Right ventricle myocardium superior (tissue), 1 donor: ENCODE results near the gene STAT5B. TPM values are rescaled to one million over a fixed set of nuclear protein-coding genes. Genes with fewer than 3 reads are reported as not detected.
"Not testable (repeated sequence)": the region's sequence is repeated elsewhere in the genome, so short reads cannot be mapped to it uniquely, and the experiment has no call there.

Source experiments
- ATAC-seq: fragments of 200-7000 bp; cut with Tn5 transposase; one replicate; pipeline ENCODE4 v1.9.1; 2020; ENCODE audit warnings: mild to moderate bottlenecking; ENCODE audit not compliant: poor library complexity
- DNase-seq: peaks from one replicate; pipeline ENCODE4 v3.0.0-alpha.2; 2020
- intact Hi-C: fragments of 100-400 bp; cut with DNase I; formaldehyde crosslinking; loops from one replicate; pipeline ENCODE4 v1.11.2; 2022
- total RNA-seq: library from RNA; stranded (reverse); fragmentation: NEBNext Ultra II Directional; extraction: Animal tissue kit (Norgen Biotek cat#: 25700); gene quantifications from one replicate; pipeline ENCODE4 v1.2.1, GENCODE V29; 2021
- donor health status: DM: no; HTN: yes; CAD: no; lungs with severe emphysema.

Gene STAT5B
- total RNA-seq, 1 donor from 2014 or later = 30.0 TPM

DNA sequence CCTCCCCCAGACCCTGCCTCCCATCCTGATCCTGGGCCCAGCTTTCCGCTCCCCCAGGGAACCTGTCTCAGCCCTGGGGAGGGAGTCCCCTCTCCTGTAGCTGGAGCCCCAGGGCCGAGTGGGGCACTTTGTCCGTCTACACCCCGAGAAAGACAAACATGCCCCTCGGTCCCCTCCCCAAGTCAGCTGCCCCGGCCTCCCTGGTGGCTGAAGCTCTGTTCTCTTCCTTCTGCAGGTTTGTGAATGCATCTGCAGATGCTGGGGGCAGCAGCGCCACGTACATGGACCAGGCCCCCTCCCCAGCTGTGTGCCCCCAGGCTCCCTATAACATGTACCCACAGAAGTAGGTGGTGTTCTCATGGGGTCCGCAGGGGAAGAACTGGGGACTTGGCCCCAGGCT lies 33.0 kb upstream of the STAT5B start:
- intact Hi-C loops = no loop called here
- ATAC-seq (no peak), DNase-seq (no peak)

DNA sequence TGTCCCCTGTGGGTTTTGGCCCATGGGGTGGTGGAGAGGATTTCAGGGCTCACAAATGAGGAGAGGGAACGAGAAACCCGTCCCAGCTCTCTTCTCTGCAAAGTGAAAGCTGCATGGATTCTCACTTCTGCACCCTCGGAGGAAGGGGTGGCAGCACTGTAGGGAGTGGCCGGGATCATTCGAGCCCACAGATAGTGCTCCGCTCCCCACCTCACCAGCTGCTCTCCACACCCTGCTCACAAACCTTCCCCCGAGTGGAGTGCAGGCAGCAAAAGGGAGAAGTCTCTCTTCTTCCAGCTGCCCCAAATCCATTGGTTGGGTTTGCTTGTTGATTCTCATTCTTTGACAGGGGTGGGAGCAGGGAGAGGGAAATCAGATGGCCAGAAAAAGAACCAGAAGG lies 32.3 kb upstream of the STAT5B start:
- ATAC-seq (no peak), DNase-seq (no peak)
- intact Hi-C loops = no loop called here

DNA sequence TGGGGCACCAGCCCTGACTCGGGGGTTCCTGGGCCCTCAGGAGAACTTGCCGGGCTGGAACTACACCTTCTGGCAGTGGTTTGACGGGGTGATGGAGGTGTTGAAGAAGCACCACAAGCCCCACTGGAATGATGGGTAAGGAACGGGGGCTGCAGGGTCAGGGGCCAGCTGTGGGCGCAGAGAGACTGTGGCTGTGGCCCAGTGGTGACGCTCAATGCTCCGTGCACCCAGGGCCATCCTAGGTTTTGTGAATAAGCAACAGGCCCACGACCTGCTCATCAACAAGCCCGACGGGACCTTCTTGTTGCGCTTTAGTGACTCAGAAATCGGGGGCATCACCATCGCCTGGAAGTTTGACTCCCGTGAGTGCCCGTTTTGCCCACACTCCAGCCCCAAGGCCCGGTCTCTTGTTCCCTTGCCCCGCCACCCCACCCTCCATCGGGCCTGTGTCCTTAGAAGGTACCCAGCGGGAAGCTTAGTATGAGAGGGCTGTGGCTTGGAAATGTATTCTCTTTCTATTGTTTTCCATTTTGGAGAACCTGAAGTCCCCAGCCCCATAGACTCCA lies 31.3 kb upstream of the STAT5B start:
- DNase-seq (no peak), ATAC-seq (no peak)
- intact Hi-C loops = no loop called here

DNA sequence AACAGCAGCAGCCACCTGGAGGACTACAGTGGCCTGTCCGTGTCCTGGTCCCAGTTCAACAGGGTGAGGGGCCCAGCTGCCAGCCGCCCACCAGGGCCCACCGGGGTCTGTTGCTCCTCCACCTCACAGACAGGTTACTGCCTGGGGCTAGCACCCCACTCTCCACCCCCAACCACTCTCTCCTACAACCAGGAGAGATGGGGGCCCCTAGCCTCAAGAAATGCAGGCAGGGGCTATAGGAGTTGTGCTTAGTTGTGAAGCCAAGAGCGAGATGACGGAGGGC lies 30.1 kb upstream of the STAT5B start:
- ATAC-seq = no peak
- intact Hi-C loops = no loop called here
- no peak for DNase-seq

DNA sequence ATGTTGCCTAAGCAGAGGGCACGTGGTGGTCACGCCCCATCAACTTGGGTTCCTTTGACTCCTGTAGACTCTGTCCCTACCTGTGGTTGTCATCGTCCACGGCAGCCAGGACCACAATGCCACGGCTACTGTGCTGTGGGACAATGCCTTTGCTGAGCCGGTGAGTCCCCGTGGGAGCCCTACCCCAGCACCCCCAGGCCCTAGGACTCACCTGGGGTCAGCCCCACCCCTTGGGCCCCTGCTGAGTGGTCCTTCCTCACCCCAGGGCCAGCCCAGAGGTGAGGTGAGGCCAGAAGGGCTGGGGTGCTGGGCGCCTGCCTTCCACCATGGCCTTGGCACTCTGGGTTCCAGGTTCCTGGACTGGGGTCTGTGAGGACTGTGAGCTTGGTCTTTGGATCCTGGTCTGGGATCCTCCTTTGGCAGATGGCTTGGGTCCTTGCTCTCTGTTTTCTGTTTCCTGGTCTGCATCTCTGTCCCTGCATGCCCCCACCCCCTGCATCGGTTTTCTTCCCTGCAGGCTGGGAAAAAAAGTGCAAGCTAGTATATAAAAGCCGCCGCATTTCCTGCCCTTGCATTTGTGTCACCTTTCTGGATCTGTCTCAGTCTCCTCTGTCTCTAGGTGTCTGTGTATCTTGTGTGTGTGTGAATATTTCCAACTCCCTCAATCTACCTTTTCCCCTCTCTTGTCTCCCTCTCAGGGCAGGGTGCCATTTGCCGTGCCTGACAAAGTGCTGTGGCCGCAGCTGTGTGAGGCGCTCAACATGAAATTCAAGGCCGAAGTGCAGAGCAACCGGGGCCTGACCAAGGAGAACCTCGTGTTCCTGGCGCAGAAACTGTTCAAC lies 29.6 kb upstream of the STAT5B start:
- ATAC-seq (no peak), DNase-seq (no peak)
- intact Hi-C loops = no loop called here

DNA sequence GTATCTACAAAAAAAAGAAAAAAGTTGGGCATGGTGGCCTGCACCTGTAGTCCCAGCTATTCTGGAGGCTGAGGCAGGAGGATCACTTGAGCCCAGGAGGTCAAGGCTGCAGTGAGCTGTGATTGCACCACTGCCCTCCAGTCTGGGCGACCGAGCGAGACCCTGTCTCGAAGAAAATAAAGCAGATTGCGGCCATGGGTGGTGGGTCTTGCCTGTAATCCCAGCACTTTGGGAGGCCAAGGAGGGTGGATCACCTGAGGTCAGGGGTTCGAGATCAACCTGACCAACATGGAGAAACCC lies 28.8 kb upstream of the STAT5B start:
- ATAC-seq, intact Hi-C loops, DNase-seq: not testable (repeated sequence)

DNA sequence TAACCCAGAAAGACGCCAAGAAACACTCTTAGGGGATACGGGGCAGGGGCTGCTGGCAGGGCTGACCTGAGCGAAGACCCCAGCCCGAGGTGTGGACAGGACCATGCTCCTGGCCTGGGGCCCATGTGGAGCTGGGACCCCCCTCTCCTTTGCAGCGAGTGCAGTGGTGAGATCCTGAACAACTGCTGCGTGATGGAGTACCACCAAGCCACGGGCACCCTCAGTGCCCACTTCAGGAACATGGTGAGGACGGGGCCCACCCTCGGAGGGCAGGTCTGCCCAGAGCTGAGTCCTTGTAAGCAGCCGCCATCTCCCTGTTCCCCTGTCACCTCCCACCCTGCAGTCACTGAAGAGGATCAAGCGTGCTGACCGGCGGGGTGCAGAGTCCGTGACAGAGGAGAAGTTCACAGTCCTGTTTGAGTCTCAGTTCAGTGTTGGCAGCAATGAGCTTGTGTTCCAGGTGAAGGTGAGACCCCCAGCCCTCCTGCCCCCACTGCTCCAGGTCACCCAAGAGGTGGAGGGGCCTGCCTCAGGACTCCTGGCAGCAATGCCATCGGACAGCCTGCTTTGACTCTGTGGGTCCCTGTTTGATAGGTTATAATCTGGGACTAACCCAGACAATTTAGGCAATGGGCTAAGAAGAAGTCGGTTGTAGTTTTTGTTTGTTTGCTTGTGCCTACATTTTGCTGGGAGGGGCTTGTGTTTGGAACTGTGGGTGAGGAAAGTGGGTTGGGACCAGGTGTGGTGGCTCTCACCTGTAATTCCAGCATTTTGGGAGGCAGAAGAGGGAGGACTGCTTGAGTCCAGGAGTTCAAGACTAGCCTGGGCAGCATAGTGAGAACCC lies 28.2 kb upstream of the STAT5B start:
- DNase-seq (no peak), ATAC-seq (no peak)
- intact Hi-C loops = no loop called here

DNA sequence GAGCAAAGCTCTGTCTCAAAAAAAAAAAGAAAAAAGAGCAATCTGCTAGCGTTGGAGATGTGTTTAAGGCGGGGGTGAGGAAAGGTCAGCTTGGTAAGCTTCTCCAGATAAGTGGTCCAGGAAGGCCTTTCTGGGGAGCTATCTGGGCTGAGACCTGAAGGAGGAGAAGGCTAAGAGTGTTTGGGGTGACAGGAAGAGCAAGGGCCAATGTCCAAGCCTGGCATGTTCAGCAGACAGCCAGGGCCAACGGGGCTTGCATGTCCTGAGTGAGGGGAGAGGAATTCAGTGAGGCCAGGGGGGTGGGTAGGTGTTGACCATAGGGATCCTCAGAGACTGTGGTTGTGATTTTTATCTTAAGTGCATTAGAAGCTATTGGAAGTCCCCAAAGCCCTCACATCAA lies 27.5 kb upstream of the STAT5B start:
- no peak for ATAC-seq
- intact Hi-C loops = no loop called here
- no peak for DNase-seq

DNA sequence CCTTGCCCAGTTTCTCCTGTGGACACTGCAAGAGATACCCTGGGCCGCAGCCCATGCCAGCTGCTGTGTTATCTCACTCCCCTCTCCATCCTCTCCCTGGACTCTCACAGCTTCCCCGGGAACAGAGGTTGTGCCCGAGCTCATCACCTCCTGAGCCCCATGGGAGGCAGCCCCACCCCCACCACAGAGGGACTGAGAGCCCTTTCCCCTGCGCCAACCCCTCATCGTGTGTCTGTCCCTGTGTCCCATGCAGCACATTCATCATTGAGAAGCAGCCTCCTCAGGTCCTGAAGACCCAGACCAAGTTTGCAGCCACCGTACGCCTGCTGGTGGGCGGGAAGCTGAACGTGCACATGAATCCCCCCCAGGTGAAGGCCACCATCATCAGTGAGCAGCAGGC lies 24.8 kb upstream of the STAT5B start:
- DNase-seq (no peak), ATAC-seq (no peak)
- intact Hi-C loops = no loop called here

DNA sequence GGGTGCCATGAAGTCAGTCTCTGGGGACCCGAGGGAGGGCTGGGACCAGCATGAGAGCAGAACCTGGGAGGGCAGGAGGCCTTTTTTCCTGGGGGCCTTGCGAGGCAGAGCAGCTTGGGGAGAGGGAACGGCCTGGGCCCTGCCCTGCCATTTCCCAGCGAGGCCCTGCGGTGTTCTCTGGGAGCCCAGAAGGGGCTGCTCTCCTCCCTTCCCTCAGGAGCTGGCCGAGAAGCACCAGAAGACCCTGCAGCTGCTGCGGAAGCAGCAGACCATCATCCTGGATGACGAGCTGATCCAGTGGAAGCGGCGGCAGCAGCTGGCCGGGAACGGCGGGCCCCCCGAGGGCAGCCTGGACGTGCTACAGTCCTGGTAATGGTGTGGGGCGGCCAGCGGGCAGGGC lies 23.7 kb upstream of the STAT5B start:
- intact Hi-C loops, DNase-seq, ATAC-seq: not testable (repeated sequence)

DNA sequence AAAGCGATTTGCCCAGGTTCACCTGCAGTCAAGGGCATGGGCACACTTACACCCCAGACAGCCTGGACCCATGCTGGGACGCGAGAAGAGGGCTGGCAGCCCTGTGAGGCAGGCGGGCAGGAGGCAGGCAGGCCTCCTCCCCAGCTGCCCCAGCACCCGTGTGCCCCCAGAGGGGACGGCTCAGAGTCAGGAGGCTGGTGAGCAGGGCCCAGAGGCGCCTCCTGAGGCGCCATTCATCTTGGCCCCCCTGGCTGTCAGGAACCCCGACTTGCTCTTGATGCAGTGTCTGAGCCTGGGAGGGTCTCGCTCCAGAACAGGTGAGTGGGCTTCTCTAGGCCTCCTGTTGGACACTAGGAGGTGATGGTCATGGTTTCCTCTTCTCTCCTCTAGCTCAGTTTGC lies 23.2 kb upstream of the STAT5B start:
- ATAC-seq, intact Hi-C loops, DNase-seq: not testable (repeated sequence)

DNA sequence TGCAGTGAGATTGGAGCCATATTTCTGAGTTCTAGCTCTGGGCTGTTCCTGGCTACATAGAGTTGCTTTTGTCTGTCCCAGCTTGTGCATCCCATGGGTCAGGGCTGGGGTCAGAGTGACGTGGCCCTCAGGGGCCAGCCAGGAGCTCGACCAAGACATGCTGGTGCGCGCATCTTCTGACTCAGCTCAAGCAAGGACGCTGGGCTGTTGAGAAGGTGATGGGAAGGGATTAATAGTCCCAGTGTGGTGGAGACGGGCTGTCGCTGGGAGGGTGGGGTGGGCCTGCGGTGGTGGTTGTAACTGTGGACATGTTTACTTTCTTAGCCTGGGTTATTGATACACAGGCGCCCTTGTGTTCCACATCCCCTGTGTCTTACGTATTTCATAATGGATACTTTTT lies 21.6 kb upstream of the STAT5B start:
- ATAC-seq, intact Hi-C loops, DNase-seq: not testable (repeated sequence)

DNA sequence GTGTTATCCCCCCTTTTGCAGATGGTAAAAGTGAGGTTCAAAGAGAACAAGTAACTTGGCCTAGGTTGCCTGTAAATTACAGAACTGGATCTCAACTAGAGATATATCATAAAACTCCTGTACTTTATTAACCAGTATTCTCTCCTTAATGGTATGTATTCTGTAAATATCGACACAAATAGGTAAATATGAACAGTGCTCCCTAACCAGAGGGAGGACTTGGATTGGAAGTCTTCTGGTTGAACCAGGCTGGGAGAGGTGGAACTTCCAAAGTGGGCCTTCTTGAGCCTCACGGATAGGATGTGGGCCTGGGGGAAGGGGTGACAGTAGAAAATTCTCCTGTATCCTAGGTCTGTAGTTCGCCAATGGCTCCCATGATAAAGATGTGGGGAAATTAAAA lies 19.8 kb upstream of the STAT5B start:
- intact Hi-C loops = no loop called here
- ATAC-seq = no peak
- DNase-seq = no peak

DNA sequence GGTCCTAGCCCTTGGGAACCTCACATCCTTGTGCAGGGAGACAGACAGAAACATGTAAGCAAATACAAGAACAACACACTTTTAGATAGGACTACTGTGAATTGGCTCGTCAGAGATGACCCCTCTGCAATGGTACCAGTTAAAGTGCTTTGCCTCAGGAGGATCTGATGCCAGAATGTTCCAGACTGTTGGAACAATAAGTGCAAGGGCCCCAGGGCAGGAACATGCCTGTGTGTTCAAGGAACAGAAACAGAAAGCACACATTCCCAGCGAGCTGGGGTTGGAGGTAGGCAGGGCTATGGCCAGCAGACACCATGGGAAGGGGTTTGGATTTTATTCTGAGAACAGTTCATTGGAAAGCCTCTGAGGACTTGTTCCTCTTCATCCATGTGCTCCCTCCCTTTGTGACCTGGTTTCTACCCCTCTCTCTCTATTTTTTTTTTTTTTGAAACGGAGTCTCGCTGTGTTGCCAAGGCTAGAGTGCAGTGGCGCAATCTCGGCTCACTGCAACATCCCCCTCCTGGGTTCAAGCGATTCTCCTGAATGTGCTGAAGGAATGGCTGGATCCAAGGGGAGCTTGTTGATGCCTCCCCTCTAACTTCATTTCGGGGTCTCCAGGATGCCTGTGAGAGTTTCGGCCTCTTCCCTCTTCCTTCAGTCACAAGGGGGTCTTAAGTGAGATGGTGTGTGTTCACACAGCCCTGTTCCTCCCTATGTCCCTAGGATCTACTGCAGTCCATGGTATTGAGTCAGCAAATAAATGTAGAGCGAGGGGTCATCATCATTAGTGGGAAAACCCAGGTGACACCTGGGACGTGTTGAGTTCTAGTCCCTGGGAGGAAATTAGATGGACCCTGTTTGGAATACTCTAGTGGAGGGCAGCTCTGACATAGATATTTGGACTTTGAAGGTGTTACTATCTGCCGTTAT lies 18.5 kb upstream of the STAT5B start:
- no peak for ATAC-seq
- DNase-seq = peak; percentile 13
- intact Hi-C loops = no loop called here

DNA sequence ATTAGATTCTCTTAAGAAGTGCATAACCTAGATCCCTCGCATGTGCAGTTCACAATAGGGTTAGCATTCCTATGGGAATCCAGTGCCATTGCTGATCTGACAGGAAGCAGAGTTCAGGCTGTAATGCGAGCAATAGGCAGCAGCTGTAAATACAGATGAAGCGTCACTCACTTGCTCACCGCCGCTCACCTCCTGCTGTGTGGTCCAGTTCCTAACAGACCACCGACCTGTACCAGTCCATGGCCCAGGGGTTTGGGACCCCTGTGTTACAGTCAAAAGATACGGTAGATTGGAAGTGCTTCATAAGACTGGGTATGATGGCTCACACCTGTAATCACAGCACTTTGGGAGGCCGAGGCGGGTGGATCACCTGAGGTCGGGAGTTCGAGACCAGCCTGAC lies 14.9 kb upstream of the STAT5B start:
- intact Hi-C loops = no loop called here
- DNase-seq = no peak
- ATAC-seq = no peak

DNA sequence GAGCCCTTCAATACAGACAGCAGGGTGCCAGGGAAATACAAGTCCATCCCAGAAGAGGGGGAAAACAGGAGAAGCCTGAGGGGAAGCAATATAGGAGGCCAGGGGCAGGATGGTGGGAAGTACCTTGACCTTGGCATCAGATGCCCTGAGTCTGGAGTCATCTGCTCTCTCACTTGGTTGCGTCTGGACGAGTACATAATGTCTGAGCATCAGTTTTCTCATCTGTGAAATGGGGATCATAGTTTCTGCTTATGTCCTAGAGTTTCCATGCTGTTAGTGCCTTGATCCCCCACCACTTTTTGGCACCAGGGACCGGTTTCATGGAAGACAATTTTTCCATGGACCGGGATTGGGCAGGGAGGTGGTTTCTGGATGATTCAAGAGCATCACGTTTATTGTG lies 14.4 kb upstream of the STAT5B start:
- DNase-seq = no peak
- intact Hi-C loops = no loop called here
- no peak for ATAC-seq

DNA sequence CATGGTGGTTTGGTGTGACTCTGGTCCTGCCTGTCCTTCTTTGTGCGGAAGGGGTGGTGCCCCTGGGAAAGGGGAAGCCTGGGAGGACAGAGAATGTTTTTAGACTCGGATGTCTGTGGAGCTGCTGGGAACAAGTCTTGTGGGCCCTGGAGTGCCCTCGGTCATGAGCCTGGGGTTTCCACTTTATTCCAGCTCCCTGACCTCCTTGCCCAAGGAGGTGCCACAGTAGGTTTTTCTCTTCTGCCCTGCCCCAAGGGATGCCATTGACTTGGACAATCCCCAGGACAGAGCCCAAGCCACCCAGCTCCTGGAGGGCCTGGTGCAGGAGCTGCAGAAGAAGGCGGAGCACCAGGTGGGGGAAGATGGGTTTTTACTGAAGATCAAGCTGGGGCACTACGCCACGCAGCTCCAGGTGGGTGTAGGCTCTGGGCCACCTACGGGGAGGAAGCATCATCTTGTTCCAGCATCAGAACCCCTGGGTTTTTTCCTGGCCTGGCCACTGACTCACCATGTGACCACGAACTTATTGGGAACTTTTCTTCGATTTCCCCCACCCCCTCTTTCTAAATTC lies 13.5 kb upstream of the STAT5B start:
- ATAC-seq (no peak), DNase-seq (no peak)
- intact Hi-C loops = no loop called here

DNA sequence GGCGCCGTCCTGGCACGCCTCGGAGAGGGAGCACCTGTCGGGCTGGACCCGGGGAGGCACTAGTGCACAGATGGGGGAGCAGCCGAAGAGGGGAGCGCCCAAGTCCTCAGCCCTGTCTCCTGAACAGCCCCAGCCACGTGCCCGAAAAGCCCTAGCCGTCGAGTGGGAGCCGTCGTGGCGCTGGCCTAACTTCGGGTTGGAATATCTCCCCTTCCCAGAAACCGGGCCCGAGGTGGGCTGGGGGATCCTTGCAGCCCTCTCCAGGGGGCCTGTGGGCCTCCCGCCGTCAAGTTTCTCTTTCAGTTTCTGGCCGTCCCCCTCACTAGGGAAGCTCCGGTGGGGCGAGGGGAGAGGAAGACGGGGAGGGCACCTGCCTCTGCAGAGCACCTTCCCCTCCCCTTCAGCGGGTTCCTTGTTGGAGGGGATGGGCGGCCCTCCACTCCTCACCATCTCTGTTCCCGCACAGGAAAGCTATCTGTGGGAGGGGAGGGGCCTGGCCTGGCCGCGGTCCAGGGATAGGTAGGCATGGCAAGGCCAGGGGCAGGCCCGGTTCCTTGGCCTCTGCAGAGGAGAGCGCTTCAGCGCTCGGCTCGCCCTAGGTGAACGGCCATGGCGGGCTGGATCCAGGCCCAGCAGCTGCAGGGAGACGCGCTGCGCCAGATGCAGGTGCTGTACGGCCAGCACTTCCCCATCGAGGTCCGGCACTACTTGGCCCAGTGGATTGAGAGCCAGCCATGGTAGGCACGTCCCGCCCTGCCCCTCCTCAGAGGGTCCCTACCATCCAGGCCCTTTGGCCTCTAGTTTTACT lies 12.8 kb upstream of the STAT5B start:
- ATAC-seq (peak; percentile 4), DNase-seq (peak; percentile 72)
- intact Hi-C loops = no loop called here
